ENCODE data around the gene LAMC3. TPM values are rescaled to one million over a fixed set of nuclear protein-coding genes. Genes with fewer than 3 reads are reported as not detected.

Gene LAMC3
- polyA plus RNA-seq, 1 experiment = 0.01 TPM

DNA sequence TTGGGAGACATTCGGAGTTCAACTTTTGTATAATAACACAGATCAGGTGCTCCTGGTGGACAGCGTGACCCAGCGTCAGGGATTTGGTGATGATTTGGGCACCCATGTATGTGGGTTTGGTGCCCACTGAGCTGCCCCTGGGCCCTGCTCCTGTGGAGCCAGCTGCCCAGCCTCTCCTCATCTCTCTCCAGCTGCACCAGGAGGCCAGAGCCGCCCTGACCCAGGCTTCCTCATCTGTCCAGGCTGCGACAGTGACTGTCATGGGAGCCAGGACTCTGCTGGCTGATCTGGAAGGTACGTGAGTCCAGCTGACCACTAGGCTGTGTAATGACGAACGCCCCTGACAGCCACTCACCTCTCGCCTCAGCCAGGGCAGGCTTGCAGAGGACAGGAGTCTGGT lies 72.9 kb downstream of the LAMC3 start:
- H3K27me3 ChIP-seq (ENCODE audit: control insufficient read depth, insufficient read depth, low read length) = peaks cover 7% of the 10 kb centered on the region
- DNase-seq (ENCODE audit: low read depth) = no peak
- no peak overlapping the region for H3K4me3 ChIP-seq (ENCODE audit: low read depth, low read length)
- TF ChIP-seq, protein P1, sequence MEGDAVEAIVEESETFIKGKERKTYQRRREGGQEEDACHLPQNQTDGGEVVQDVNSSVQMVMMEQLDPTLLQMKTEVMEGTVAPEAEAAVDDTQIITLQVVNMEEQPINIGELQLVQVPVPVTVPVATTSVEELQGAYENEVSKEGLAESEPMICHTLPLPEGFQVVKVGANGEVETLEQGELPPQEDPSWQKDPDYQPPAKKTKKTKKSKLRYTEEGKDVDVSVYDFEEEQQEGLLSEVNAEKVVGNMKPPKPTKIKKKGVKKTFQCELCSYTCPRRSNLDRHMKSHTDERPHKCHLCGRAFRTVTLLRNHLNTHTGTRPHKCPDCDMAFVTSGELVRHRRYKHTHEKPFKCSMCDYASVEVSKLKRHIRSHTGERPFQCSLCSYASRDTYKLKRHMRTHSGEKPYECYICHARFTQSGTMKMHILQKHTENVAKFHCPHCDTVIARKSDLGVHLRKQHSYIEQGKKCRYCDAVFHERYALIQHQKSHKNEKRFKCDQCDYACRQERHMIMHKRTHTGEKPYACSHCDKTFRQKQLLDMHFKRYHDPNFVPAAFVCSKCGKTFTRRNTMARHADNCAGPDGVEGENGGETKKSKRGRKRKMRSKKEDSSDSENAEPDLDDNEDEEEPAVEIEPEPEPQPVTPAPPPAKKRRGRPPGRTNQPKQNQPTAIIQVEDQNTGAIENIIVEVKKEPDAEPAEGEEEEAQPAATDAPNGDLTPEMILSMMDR (IDR thresholded peaks at IDR 0.05; ENCODE audit: insufficient read depth, low read depth, low read length) = no peak
- H3K36me3 ChIP-seq (ENCODE audit: control insufficient read depth, insufficient read depth, low read length) = no peaks in the 10 kb centered on the region
- POLR2A ChIA-PET = no interaction called here
- CTCF ChIA-PET = interaction anchor here (1.5 kb wide), 1 partner anchor 24 kb away, joined by 5 read pairs; no protein-coding TSS in a partner anchor

DNA sequence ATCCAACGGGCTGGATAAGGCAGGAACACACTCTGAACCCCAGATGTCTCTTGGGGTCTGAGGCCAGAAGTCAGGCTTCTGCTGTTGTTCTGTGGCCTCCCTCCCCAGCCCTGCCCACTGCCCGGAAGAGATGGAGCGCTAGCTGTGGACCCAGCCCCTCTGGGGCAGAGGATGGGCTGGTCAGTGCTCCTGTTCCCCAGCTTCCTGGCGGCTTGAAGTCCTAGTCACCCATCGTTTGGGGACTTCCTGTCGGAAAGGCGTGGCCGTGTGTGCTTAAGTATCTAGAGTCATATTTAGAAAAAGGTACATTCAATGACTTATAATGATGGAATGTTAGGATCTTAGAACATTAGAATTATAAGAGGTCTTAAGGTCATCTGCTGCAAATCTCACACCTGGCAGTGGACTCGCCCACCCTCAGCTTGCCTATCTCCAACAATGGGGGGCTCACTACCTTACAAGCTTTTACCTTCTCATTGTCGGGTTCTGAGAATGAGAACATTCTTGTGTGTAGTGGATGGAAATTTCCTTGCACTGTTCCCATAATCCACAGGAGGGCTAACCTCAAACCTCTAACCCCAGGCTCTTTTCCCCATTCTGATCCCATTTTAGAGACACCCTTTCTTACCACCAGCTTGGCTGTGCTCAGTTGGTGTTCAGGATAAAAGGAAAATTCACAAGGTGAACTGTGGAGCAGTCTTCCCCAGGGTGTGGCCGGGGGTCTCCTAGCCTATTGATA lies 74.0 kb downstream of the LAMC3 start:
- DNase-seq (ENCODE audit: low read depth) = no peak
- TF ChIP-seq, protein P1 (IDR thresholded peaks at IDR 0.05; ENCODE audit: insufficient read depth, low read depth, low read length) = no peak
- ChIA-PET POLR2A (no interaction called here), CTCF (no interaction called here)
- Histone ChIP-seq H3K27me3 (ENCODE audit: control insufficient read depth, insufficient read depth, low read length) (peaks cover 7% of the 10 kb centered on the region), H3K36me3 (ENCODE audit: control insufficient read depth, insufficient read depth, low read length) (no peaks in the 10 kb centered on the region), H3K4me3 (ENCODE audit: low read depth, low read length) (no peak overlapping the region)

DNA sequence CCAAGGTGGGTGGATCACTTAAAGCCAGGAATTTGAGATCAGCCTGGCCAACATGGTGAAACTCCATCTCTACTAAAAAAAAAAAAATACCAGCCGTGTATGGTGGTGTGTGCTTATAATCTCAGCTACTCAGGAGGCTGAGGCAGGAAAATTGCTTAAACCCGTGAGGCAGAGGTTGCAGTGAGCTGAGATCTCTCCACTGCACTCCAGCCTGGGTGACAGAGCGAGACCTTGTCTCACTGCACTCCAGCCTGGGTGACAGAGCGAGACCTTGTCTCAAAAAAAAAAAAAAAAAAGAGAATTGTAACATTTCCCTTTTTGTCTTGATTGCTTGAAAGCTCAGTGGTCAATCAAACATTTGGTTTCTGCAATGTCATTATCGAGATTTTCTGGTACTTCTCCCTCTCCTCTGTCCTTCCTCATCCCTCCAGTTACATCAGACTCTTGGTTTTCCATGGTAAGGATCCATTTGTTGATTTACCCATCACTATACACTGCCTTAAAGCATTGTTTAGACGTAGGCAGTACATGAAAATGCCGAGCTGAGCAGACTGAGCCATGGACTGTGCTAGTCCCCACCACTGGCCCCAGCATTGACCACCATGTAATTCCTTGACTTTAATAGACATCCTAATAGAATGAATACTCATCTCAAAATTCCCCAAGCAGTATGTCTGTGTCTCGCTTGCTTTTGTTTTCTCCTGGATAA lies 75.8 kb downstream of the LAMC3 start:
- Histone ChIP-seq H3K4me3 (ENCODE audit: low read depth, low read length) (no peak overlapping the region), H3K36me3 (ENCODE audit: control insufficient read depth, insufficient read depth, low read length) (no peaks in the 10 kb centered on the region), H3K27me3 (ENCODE audit: control insufficient read depth, insufficient read depth, low read length) (peaks cover 8% of the 10 kb centered on the region)
- TF ChIP-seq, protein P1 (IDR thresholded peaks at IDR 0.05; ENCODE audit: insufficient read depth, low read depth, low read length) = no peak
- POLR2A ChIA-PET = no interaction called here
- CTCF ChIA-PET = interaction anchor here (0.7 kb wide), 1 partner anchor 23 kb away, joined by 3 read pairs; no protein-coding TSS in a partner anchor
- no peak for DNase-seq (ENCODE audit: low read depth)

DNA sequence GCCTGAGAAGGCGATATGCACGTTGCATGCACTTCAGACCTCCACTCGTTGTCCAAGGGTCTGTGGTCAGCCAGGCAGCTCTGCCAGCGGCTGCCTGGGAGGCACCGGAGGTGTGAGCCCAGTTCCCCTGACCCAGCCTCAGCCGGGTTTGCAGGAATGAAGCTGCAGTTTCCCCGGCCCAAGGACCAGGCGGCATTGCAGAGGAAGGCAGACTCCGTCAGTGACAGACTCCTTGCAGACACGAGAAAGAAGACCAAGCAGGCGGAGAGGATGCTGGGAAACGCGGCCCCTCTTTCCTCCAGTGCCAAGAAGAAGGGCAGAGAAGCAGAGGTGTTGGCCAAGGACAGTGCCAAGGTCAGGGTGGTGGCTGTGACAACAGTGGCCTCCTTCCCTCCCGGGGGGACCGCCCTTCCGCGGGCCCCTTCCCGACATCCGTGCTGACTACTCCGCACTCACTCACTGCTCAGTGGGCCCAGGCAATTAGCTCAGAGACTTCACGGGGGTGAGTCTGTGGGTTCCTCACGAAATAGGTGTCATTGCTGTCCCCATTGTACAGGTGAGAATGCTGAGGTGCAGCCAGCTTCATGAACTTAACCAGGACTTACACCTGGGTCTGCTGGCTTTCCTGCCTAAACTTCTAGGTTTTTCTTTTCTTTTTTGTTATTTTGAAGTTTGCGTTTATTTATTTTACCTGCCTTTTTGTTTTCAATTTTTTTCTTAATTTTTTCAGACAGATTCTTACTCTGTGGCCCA lies 76.6 kb downstream of the LAMC3 start:
- ChIA-PET POLR2A (no interaction called here), CTCF (no interaction called here)
- no peak for DNase-seq (ENCODE audit: low read depth)
- H3K27me3 ChIP-seq (ENCODE audit: control insufficient read depth, insufficient read depth, low read length) = peaks cover 8% of the 10 kb centered on the region
- no peaks in the 10 kb centered on the region for H3K36me3 ChIP-seq (ENCODE audit: control insufficient read depth, insufficient read depth, low read length)
- TF ChIP-seq, protein P1 (IDR thresholded peaks at IDR 0.05; ENCODE audit: insufficient read depth, low read depth, low read length) = no peak
- no peak overlapping the region for H3K4me3 ChIP-seq (ENCODE audit: low read depth, low read length)

DNA sequence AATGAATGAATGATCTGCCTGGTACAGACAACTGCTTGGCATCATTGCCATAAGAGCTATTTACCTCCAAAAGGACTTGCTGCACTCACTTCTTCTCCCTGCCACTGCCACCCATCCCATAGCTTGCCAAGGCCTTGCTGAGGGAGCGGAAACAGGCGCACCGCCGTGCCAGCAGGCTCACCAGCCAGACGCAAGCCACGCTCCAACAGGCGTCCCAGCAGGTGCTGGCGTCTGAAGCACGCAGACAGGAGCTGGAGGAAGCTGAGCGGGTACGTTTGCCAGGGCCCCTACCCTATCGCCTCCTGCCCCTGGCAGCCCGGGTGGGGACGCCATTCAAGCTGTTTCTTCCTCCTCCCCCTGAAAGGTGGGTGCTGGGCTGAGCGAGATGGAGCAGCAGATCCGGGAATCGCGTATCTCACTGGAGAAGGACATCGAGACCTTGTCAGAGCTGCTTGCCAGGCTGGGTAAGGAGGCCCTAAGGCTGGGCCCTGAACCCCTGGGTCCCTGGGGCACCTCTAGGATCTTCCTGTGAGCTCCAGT lies 78.5 kb downstream of the LAMC3 start:
- H3K36me3 ChIP-seq (ENCODE audit: control insufficient read depth, insufficient read depth, low read length) = no peaks in the 10 kb centered on the region
- TF ChIP-seq, protein P1 (IDR thresholded peaks at IDR 0.05; ENCODE audit: insufficient read depth, low read depth, low read length) = no peak
- CTCF ChIA-PET = interaction anchor here (1.0 kb wide), 2 partner anchors 11 to 30 kb away, joined by 3 to 4 read pairs; no protein-coding TSS in a partner anchor
- peaks cover 12% of the 10 kb centered on the region for H3K27me3 ChIP-seq (ENCODE audit: control insufficient read depth, insufficient read depth, low read length)
- H3K4me3 ChIP-seq (ENCODE audit: low read depth, low read length) = no peak overlapping the region
- no peak for DNase-seq (ENCODE audit: low read depth)
- POLR2A ChIA-PET = no interaction called here
